B cell (primary cell): Measurements from ENCODE around the gene TNRC6A. TPM values are rescaled to one million over a fixed set of nuclear protein-coding genes. Genes with fewer than 3 reads are reported as not detected.
"Not testable (repeated sequence)": the region's sequence is repeated elsewhere in the genome, so short reads cannot be mapped to it uniquely, and the experiment has no call there.

ENCODE experiments used
- ATAC-seq: fragments of 200-7000 bp; cut with Tn5 transposase; one replicate; pipeline ENCODE4 v1.10.0; 2021; ENCODE audit warnings: low read depth, mild to moderate bottlenecking, moderate number of reproducible peaks, moderate library complexity
- CTCF ChIA-PET: fragments of 350-600 bp; sonication (Branson Sonifier 250); formaldehyde crosslinking; loops from one replicate; lab custom pipeline; 2021; ENCODE audit warnings: antibody characterized with exemption, inconsistent platforms; lab: Charles Lee
- POLR2A ChIA-PET: fragments of 350-600 bp; sonication (Branson Sonifier 250); formaldehyde crosslinking; loops from one replicate; lab custom pipeline; 2021; ENCODE audit warnings: antibody characterized with exemption; lab: Charles Lee
- DNase-seq: peaks from one replicate; pipeline ENCODE4 v3.0.0; 2013
- H2AFZ ChIP-seq: 2 replicates; pipeline ENCODE4 v1.6.1; 2012; ENCODE audit warnings: mild to moderate bottlenecking, low read depth, low read length; ENCODE audit not compliant: insufficient read depth, poor library complexity, severe bottlenecking
- H3K27ac ChIP-seq, 2 donors: 1 replicate in 1 of 2; 2 replicates in 1 of 2; pipeline ENCODE4 v1.5.1; 2012 to 2013; ENCODE audit warnings: low read length in 2 of 2, mild to moderate bottlenecking in 2 of 2, moderate library complexity in 1 of 2
- H3K27me3 ChIP-seq, 4 experiments: fragments of 200-600 bp in 1 of 4; sonication (generic) in 1 of 4; replicated peaks in 1 of 4; 1 replicate in 2 of 4; 2 replicates in 2 of 4; pipeline versions ENCODE4 v1.6.1 to v1.7.0; 2013 to 2016; ENCODE audit warnings: low read length in 3 of 4, mild to moderate bottlenecking in 2 of 4, mixed read lengths in 1 of 4, moderate library complexity in 1 of 4; ENCODE audit not compliant: insufficient read depth in 4 of 4, control insufficient read depth in 3 of 4; ENCODE audit errors: control extremely low read depth in 1 of 4
- H3K36me3 ChIP-seq, 2 experiments: replicated peaks in 1 of 2; 1 replicate in 1 of 2; 2 replicates in 1 of 2; pipeline versions ENCODE4 v1.6.1 to v1.7.1; 2013; ENCODE audit warnings: low read length in 1 of 2; ENCODE audit not compliant: insufficient read depth in 2 of 2, control insufficient read depth in 1 of 2; ENCODE audit errors: control extremely low read depth in 1 of 2, extremely low read depth in 1 of 2
- H3K4me1 ChIP-seq, 2 donors: fragments of 200-600 bp in 1 of 2; sonication (generic) in 1 of 2; 1 replicate in 1 of 2; 2 replicates in 1 of 2; pipeline versions ENCODE4 v1.5.1 to v1.6.1; 2013 to 2017; ENCODE audit warnings: low read length in 2 of 2; ENCODE audit not compliant: control insufficient read depth in 2 of 2, insufficient read depth in 2 of 2
- H3K4me2 ChIP-seq: replicated peaks from 2 replicates; pipeline ENCODE3; 2012; ENCODE audit warnings: mild to moderate bottlenecking, low read depth, low read length; ENCODE audit not compliant: poor library complexity, severe bottlenecking
- H3K4me3 ChIP-seq, 5 experiments: fragments of 200-600 bp in 1 of 5; sonication (generic) in 1 of 5; 1 replicate in 3 of 5; 2 replicates in 2 of 5; pipeline versions ENCODE4 v1.5.1 to v1.7.0; 2011 to 2016; ENCODE audit warnings: low read length in 4 of 5, mild to moderate bottlenecking in 4 of 5, low read depth in 2 of 5, control low read depth in 1 of 5, moderate library complexity in 1 of 5; ENCODE audit not compliant: insufficient read depth in 1 of 5; ENCODE audit errors: control extremely low read depth in 1 of 5, extremely low read depth in 1 of 5
- H3K79me2 ChIP-seq: fragments of 200-600 bp; sonication (generic); one replicate; pipeline ENCODE4 v1.6.0; 2016; ENCODE audit warnings: low read length; ENCODE audit not compliant: control insufficient read depth, insufficient read depth
- H3K9ac ChIP-seq: fragments of 200-600 bp; sonication (generic); 2 replicates; pipeline ENCODE4 v1.6.1; 2017; ENCODE audit warnings: mild to moderate bottlenecking, low read length, moderate library complexity
- H3K9me3 ChIP-seq, 3 donors: one replicate each; pipeline versions ENCODE4 v1.6.1 to v1.7.1; 2013; ENCODE audit warnings: low read length in 2 of 3; ENCODE audit not compliant: control insufficient read depth in 2 of 3, insufficient read depth in 1 of 3; ENCODE audit errors: control extremely low read depth in 1 of 3
- H4K20me1 ChIP-seq: 2 replicates; pipeline ENCODE4 v1.6.0; 2012; ENCODE audit warnings: mild to moderate bottlenecking, low read length; ENCODE audit not compliant: insufficient read depth, control insufficient read depth, poor library complexity, severe bottlenecking
- H3K27ac Mint-ChIP-seq: one replicate; pipeline ENCODE4 v1.8.0; 2021; ENCODE audit warnings: mixed read lengths
- H3K27me3 Mint-ChIP-seq: one replicate; pipeline ENCODE4 v1.8.0; 2021; ENCODE audit warnings: mixed read lengths
- H3K4me1 Mint-ChIP-seq: one replicate; pipeline ENCODE4 v1.8.0; 2021; ENCODE audit warnings: mixed read lengths
- H3K4me3 Mint-ChIP-seq: one replicate; pipeline ENCODE4 v1.8.0; 2021; ENCODE audit warnings: mixed read lengths
- H3K9me3 Mint-ChIP-seq: one replicate; pipeline ENCODE4 v1.8.0; 2022; ENCODE audit warnings: mixed read lengths; ENCODE audit not compliant: insufficient read depth
- CTCF ChIP-seq: fragments of 200-600 bp; IDR thresholded peaks from one replicate; pipeline ENCODE4 v1.8.0; 2022; ENCODE audit warnings: antibody characterized with exemption, mild to moderate bottlenecking
- EZH2 ChIP-seq: IDR thresholded peaks from 2 replicates; pipeline ENCODE4 v1.6.1; 2012; ENCODE audit warnings: borderline replicate concordance, low read depth, mild to moderate bottlenecking, moderate library complexity, low read length; ENCODE audit not compliant: insufficient read depth, poor library complexity, severe bottlenecking
- WGBS: methylation state at CpG from one replicate; pipeline ENCODE4 v1.1.5; 2013; ENCODE audit warnings: missing lambda C conversion rate; ENCODE audit not compliant: insufficient coverage; 5-methylcytosine and 5-hydroxymethylcytosine counted together
- intact Hi-C: fragments of 100-400 bp; cut with micrococcal nuclease; formaldehyde crosslinking; loops from one replicate; pipeline ENCODE4 v1.10.0; 2022
- polyA plus RNA-seq: library from polyadenylated mRNA; depleted of rRNA; stranded (reverse); fragments of >200 nt; gene quantifications from 2 replicates; pipeline ENCODE4 v1.2.3, GENCODE V29; 2012
- total RNA-seq, 2 donors: library from RNA; stranded (reverse); fragments of 120-200 nt in 1 of 2; gene quantifications; 1 replicate in 1 of 2; 2 replicates in 1 of 2; pipeline versions ENCODE4 v1.2.3 to v1.2.4, GENCODE V29; 2013 to 2022

Gene TNRC6A
- total and polyA plus RNA-seq, 2 donors (not counting 1 experiment from before 2014, with no cell fraction given) = 79.3 to 104 TPM

- H3K9me3 ChIP-seq = no peaks in the 10 kb centered on the region
- Mint-ChIP-seq H3K4me3 (no peak overlapping the region), H3K4me1 (no peaks in the 10 kb centered on the region), H3K27me3 (no peaks in the 10 kb centered on the region), H3K9me3 (no peaks in the 10 kb centered on the region), H3K27ac (no peak overlapping the region)
- TF ChIP-seq EZH2 (no peak), CTCF (no peak)
- no peaks in the 10 kb centered on the region for H3K79me2 ChIP-seq
- H4K20me1 ChIP-seq = no peaks in the 10 kb centered on the region
- ATAC-seq (no peak), DNase-seq (no peak)
- no peak overlapping the region for H3K4me2 ChIP-seq
- 97% methylated on average over 7 of the region's 11 CpGs for WGBS
- no peak overlapping the region for H3K9ac ChIP-seq
- H3K4me3 ChIP-seq = no peak overlapping the region
- peaks cover 4 to 81% of the 10 kb centered on the region in 2 experiments for H3K36me3 ChIP-seq
- no peak overlapping the region for H3K27ac ChIP-seq
- H3K4me1 ChIP-seq = no peaks in the 10 kb centered on the region
- POLR2A ChIA-PET = interaction anchor here (0.5 kb wide), 1 partner anchor 268 kb away, joined by 3 read pairs; no protein-coding TSS in a partner anchor
- H3K27me3 ChIP-seq = no peaks in the 10 kb centered on the region
- no peak overlapping the region for H2AFZ ChIP-seq
- intact Hi-C loops = no loop called here
- CTCF ChIA-PET = interaction anchor here (1.6 kb wide), 1 partner anchor 296 kb away, joined by 3 read pairs; no protein-coding TSS in a partner anchor
Measured at GRCh38 chr16:24810951-24811843, 81.7 kb downstream of the TNRC6A start.

DNA sequence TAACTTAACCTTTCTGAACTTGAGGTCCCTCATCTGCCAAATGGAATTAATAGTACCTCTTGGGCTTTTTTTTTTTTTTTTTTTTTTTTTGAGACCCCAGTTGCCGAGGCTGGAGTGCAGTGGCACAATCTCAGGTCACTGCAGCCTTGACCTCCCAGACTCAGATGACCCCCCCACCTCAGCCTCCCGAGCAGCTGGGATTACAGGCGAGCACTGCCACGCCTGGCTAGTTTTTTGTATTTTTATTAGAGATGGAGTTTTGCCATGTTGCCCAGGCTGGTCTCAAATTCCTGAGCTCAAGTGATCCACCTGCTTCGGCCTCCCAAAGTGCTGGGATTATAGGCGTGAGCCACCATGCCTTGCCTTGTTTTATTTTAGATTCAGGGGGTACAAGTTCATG, 83.4 kb downstream of the TNRC6A start:
- H3K27ac Mint-ChIP-seq, H3K9me3 ChIP-seq, H3K4me3 Mint-ChIP-seq, intact Hi-C loops, DNase-seq, H3K9ac ChIP-seq, H3K27me3 ChIP-seq, H3K79me2 ChIP-seq, ATAC-seq, H3K27me3 Mint-ChIP-seq, H3K27ac ChIP-seq, H3K9me3 Mint-ChIP-seq, H2AFZ ChIP-seq, H4K20me1 ChIP-seq, H3K4me3 ChIP-seq, H3K4me2 ChIP-seq, H3K4me1 Mint-ChIP-seq, POLR2A ChIA-PET, H3K4me1 ChIP-seq: not testable (repeated sequence)
- H3K36me3 ChIP-seq = peaks cover 4 to 81% of the 10 kb centered on the region in 2 experiments
- WGBS = 100% methylated on average over 2 of the region's 6 CpGs
- CTCF ChIA-PET = interaction anchor here (1.6 kb wide), 1 partner anchor 295 kb away, joined by 3 read pairs; no protein-coding TSS in a partner anchor
